Fibroblast of lung (primary cell): Measurements from ENCODE around the gene KCND2. TPM values are rescaled to one million over a fixed set of nuclear protein-coding genes. Genes with fewer than 3 reads are reported as not detected.

Experiments
- DNase-seq, 2 donors: peaks; one replicate each; pipeline versions ENCODE4 v3.0.0 to v3.0.0-alpha.2; 2010; ENCODE audit warnings: low read depth in 2 of 2
- H2AFZ ChIP-seq: 2 replicates; pipeline ENCODE4 v1.5.1; 2012; ENCODE audit warnings: low read length, control low read depth, inconsistent platforms
- H3K27ac ChIP-seq: 2 replicates; pipeline ENCODE4 v1.5.1; 2011; ENCODE audit warnings: low read length, control low read depth; ENCODE audit not compliant: insufficient read depth
- H3K27me3 ChIP-seq: 2 replicates; pipeline ENCODE4 v1.5.1; 2011; ENCODE audit warnings: mild to moderate bottlenecking, low read length; ENCODE audit not compliant: control insufficient read depth, insufficient read depth
- H3K36me3 ChIP-seq: 2 replicates; pipeline ENCODE4 v1.5.1; 2011; ENCODE audit warnings: low read length; ENCODE audit not compliant: control insufficient read depth, insufficient read depth
- H3K4me1 ChIP-seq: 2 replicates; pipeline ENCODE4 v1.5.1; 2011; ENCODE audit warnings: low read length; ENCODE audit not compliant: control insufficient read depth, insufficient read depth; ENCODE audit errors: extremely low read depth
- H3K4me2 ChIP-seq: 2 replicates; pipeline ENCODE4 v1.5.1; 2011; ENCODE audit warnings: low read length, control low read depth; ENCODE audit not compliant: insufficient read depth; ENCODE audit errors: extremely low read depth
- H3K4me3 ChIP-seq, 4 experiments: fragments of 200-600 bp in 1 of 4; sonication (generic) in 1 of 4; replicated peaks in 1 of 4; 2 replicates each; pipeline ENCODE4 v1.5.1; 2011 to 2016; ENCODE audit warnings: low read length in 4 of 4, low read depth in 3 of 4, mild to moderate bottlenecking in 3 of 4, control low read depth in 2 of 4, inconsistent platforms in 1 of 4, mixed read lengths in 1 of 4; ENCODE audit not compliant: insufficient read depth in 1 of 4; ENCODE audit errors: control extremely low read depth in 1 of 4
- H3K79me2 ChIP-seq: 2 replicates; pipeline ENCODE4 v1.5.1; 2012; ENCODE audit warnings: mild to moderate bottlenecking, low read length, inconsistent platforms; ENCODE audit not compliant: control insufficient read depth, insufficient read depth
- H3K9ac ChIP-seq: 2 replicates; pipeline ENCODE4 v1.5.1; 2011; ENCODE audit warnings: mild to moderate bottlenecking, low read length, control low read depth; ENCODE audit not compliant: insufficient read depth
- H3K9me3 ChIP-seq: 2 replicates; pipeline ENCODE4 v1.5.1; 2012; ENCODE audit warnings: low read depth, low read length; ENCODE audit not compliant: control insufficient read depth, insufficient read depth
- H4K20me1 ChIP-seq: 2 replicates; pipeline ENCODE4 v1.5.1; 2011; ENCODE audit warnings: low read length; ENCODE audit not compliant: control insufficient read depth, insufficient read depth; ENCODE audit errors: extremely low read depth
- EZH2 ChIP-seq: IDR thresholded peaks from 2 replicates; pipeline ENCODE4 v1.5.1; 2012; ENCODE audit warnings: low read length, control low read depth, mild to moderate bottlenecking; ENCODE audit errors: missing control alignments
- polyA plus RNA-seq, 2 donors: library from polyadenylated mRNA; depleted of rRNA in 1 of 2; stranded (reverse) in 1 of 2; unstranded in 1 of 2; fragments of >200 nt; gene quantifications; 2 replicates each; pipeline ENCODE4 v1.2.1, GENCODE V29; 2011 to 2012; ENCODE audit warnings: missing spikeins in 1 of 2
- total RNA-seq: library from RNA; depleted of rRNA; stranded (reverse); fragments of >200 nt; gene quantifications from 2 replicates; pipeline ENCODE4 v1.2.1, GENCODE V29; 2014
- TF ChIP-seq, protein P1 (sequence below), 2 donors: IDR thresholded peaks in 1 of 2; conservative IDR thresholded peaks in 1 of 2; 1 replicate in 1 of 2; 2 replicates in 1 of 2; pipeline ENCODE4 v1.5.1; 2011 to 2012; ENCODE audit warnings: low read length in 2 of 2, control low read depth in 1 of 2, inconsistent platforms in 1 of 2, low read depth in 1 of 2, mild to moderate bottlenecking in 1 of 2

Gene KCND2
- total and polyA plus RNA-seq, 2 donors (not counting 1 experiment from before 2014, with no cell fraction given): 2.1 to 6.1 TPM

- TF ChIP-seq EZH2: no peak
- TF ChIP-seq, protein P1, sequence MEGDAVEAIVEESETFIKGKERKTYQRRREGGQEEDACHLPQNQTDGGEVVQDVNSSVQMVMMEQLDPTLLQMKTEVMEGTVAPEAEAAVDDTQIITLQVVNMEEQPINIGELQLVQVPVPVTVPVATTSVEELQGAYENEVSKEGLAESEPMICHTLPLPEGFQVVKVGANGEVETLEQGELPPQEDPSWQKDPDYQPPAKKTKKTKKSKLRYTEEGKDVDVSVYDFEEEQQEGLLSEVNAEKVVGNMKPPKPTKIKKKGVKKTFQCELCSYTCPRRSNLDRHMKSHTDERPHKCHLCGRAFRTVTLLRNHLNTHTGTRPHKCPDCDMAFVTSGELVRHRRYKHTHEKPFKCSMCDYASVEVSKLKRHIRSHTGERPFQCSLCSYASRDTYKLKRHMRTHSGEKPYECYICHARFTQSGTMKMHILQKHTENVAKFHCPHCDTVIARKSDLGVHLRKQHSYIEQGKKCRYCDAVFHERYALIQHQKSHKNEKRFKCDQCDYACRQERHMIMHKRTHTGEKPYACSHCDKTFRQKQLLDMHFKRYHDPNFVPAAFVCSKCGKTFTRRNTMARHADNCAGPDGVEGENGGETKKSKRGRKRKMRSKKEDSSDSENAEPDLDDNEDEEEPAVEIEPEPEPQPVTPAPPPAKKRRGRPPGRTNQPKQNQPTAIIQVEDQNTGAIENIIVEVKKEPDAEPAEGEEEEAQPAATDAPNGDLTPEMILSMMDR (conservative IDR thresholded peaks at IDR 0.05 in 1 of 2, IDR thresholded peaks at IDR 0.05 in 1 of 2; ENCODE audit: low read depth in 1 of 2, low read length in 2 of 2): no peak
- DNase-seq: no peak
- Histone ChIP-seq H4K20me1 (no peaks in the 10 kb centered on the region), H3K27ac (no peak overlapping the region), H3K79me2 (no peaks in the 10 kb centered on the region), H3K4me3 (no peak overlapping the region), H3K4me2 (no peak overlapping the region), H3K36me3 (no peaks in the 10 kb centered on the region), H3K27me3 (no peaks in the 10 kb centered on the region), H3K4me1 (no peaks in the 10 kb centered on the region), H3K9me3 (no peaks in the 10 kb centered on the region), H3K9ac (no peak overlapping the region), H2AFZ (no peak overlapping the region)
These were observed 330.4 kb downstream of the KCND2 start for GRCh38 chr7:120603366-120603765.

GRCh38 chr7:120609136-120609753 is 336.3 kb downstream of the KCND2 start:
- Histone ChIP-seq H3K4me1 (no peaks in the 10 kb centered on the region), H3K9me3 (no peaks in the 10 kb centered on the region), H3K27ac (no peak overlapping the region), H3K9ac (no peak overlapping the region), H3K79me2 (no peaks in the 10 kb centered on the region), H3K4me2 (no peak overlapping the region), H3K27me3 (no peaks in the 10 kb centered on the region), H3K4me3 (no peak overlapping the region), H4K20me1 (no peaks in the 10 kb centered on the region), H3K36me3 (no peaks in the 10 kb centered on the region), H2AFZ (no peak overlapping the region)
- no peak for DNase-seq
- no peak for TF ChIP-seq EZH2
- TF ChIP-seq, protein P1 (conservative IDR thresholded peaks at IDR 0.05 in 1 of 2, IDR thresholded peaks at IDR 0.05 in 1 of 2; ENCODE audit: low read depth in 1 of 2, low read length in 2 of 2): no peak

GRCh38 chr7:120611975-120612374 is 339.0 kb downstream of the KCND2 start:
- TF ChIP-seq EZH2: no peak
- TF ChIP-seq, protein P1 (conservative IDR thresholded peaks at IDR 0.05 in 1 of 2, IDR thresholded peaks at IDR 0.05 in 1 of 2; ENCODE audit: low read depth in 1 of 2, low read length in 2 of 2): no peak
- DNase-seq: no peak
- Histone ChIP-seq H3K27me3 (no peaks in the 10 kb centered on the region), H3K27ac (no peak overlapping the region), H3K36me3 (no peaks in the 10 kb centered on the region), H3K4me3 (no peak overlapping the region), H3K4me1 (no peaks in the 10 kb centered on the region), H2AFZ (no peak overlapping the region), H4K20me1 (no peaks in the 10 kb centered on the region), H3K9ac (no peak overlapping the region), H3K9me3 (no peaks in the 10 kb centered on the region), H3K79me2 (no peaks in the 10 kb centered on the region), H3K4me2 (no peak overlapping the region)
